ENCODE results near the gene ACP7.

DNA sequence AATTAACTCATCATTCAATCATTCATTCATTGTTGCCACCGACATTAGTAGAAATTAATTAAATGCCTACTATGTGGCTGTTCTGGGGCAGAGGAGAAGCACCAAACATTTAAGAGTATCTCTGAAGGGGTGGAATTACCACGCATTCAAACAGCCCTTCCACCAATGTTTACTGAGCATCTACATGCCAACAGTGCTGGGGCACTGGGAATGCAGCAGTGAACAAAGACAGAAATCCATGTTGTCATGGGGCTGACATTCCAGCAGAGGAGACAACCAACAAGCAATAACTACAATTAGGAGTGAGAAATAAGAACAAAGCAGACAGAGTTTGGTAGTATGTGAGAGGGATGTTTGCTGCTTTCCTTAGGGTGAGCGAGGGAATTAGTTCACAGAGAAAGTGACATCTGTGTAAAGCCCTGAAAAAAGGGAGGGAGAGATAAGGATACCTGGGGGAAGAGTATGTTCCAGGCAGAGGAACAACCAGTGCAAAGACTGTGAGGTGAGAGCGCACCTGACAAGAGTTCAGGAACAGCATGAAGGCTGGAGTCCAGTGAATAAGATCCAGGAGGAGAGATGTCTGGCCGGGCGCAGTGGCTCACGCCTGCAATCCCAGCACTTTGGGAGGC lies 40.1 kb downstream of the ACP7 start:
- TF ChIP-seq CTCF (IDR thresholded peaks at IDR 0.05; ENCODE audit: low read length) (no peak), EZH2 (optimal IDR thresholded peaks at IDR 0.05; ENCODE audit: low read depth, low read length) (no peak), EZH2phosphoT487 (IDR thresholded peaks at IDR 0.05; ENCODE audit: low read length) (no peak)
